Tibial nerve (tissue), 3 donors: Measurements from ENCODE around the gene SHC4.

Source experiments
- POLR2A ChIP-seq, 2 donors: fragments of 450-650 bp; IDR thresholded peaks; one replicate each; pipeline ENCODE4 v1.6.1; 2017; ENCODE audit warnings: antibody characterized with exemption in 2 of 2, mild to moderate bottlenecking in 2 of 2, moderate library complexity in 2 of 2
- TF ChIP-seq, protein P1 (sequence below), 5 experiments: fragments of 200-600 bp in 3 of 5; fragments of 450-650 bp in 2 of 5; sonication (generic) in 3 of 5; IDR thresholded peaks; one replicate each; pipeline ENCODE4 v1.5.1; 2016 to 2019; ENCODE audit warnings: antibody characterized with exemption in 5 of 5, mild to moderate bottlenecking in 3 of 5, moderate library complexity in 2 of 5

DNA sequence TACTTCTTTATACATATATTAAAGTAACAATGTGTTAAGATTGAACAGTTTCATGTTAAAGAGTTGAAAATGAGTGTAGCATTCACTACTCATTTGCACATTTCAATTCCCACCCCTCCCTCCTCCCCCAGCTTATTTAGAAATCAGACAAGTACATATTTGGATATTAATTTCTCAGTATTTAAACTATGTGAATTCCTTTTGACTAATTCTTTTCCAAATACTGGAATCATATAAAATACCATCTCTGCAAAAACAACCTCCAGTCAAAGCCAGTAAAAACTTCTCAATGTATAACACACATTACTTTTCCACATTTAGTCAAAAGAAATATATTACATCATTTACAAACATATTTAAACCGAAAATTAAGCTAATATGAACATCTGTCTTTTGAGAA is 25.5 kb upstream of the SHC4 start:
- TF ChIP-seq, protein P1, sequence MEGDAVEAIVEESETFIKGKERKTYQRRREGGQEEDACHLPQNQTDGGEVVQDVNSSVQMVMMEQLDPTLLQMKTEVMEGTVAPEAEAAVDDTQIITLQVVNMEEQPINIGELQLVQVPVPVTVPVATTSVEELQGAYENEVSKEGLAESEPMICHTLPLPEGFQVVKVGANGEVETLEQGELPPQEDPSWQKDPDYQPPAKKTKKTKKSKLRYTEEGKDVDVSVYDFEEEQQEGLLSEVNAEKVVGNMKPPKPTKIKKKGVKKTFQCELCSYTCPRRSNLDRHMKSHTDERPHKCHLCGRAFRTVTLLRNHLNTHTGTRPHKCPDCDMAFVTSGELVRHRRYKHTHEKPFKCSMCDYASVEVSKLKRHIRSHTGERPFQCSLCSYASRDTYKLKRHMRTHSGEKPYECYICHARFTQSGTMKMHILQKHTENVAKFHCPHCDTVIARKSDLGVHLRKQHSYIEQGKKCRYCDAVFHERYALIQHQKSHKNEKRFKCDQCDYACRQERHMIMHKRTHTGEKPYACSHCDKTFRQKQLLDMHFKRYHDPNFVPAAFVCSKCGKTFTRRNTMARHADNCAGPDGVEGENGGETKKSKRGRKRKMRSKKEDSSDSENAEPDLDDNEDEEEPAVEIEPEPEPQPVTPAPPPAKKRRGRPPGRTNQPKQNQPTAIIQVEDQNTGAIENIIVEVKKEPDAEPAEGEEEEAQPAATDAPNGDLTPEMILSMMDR (IDR thresholded peaks at IDR 0.05) = no peak
- no peak for TF ChIP-seq POLR2A (IDR thresholded peaks at IDR 0.05)
